Stimulated activated CD8-positive, alpha-beta memory T cell treated with anti-CD3 and anti-CD28 coated beads, Interleukin-15, amount 100 ng/mL, for 48 hours (primary cell): Measurements from ENCODE around the gene ULK4.
"Not testable (repeated sequence)": the region's sequence is repeated elsewhere in the genome, so short reads cannot be mapped to it uniquely, and the experiment has no call there.

Source experiments
- DNase-seq, 2 donors: peaks; one replicate each; pipeline ENCODE4 v3.0.0-alpha.2; 2020; ENCODE audit warnings: low read depth in 2 of 2

The ULK4 gene

GRCh38 chr3:41768363-41768762 lies 193.5 kb downstream of the ULK4 start:
- DNase-seq, result no peak

- not testable (repeated sequence) for DNase-seq
Observed at GRCh38 chr3:41762867-41763266, 199.0 kb downstream of the ULK4 start.

GRCh38 chr3:41753651-41754050 lies 208.3 kb downstream of the ULK4 start:
- DNase-seq, result no peak

GRCh38 chr3:41751597-41751996 lies 210.3 kb downstream of the ULK4 start:
- DNase-seq, result no peak

- DNase-seq, result no peak
Observed at GRCh38 chr3:41749988-41750387, 211.9 kb downstream of the ULK4 start.

- no peak for DNase-seq
Observed at GRCh38 chr3:41746215-41746614, 215.7 kb downstream of the ULK4 start.

- no peak for DNase-seq
Observed at GRCh38 chr3:41742121-41742520, 219.8 kb downstream of the ULK4 start.

GRCh38 chr3:41740374-41740886 lies 221.5 kb downstream of the ULK4 start:
- no peak for DNase-seq

- no peak for DNase-seq
Observed at GRCh38 chr3:41726891-41727290, 235.0 kb downstream of the ULK4 start.

- no peak for DNase-seq
Observed at GRCh38 chr3:41717641-41718040, 244.3 kb downstream of the ULK4 start.

GRCh38 chr3:41716471-41716870 lies 245.4 kb downstream of the ULK4 start:
- no peak for DNase-seq

GRCh38 chr3:41715376-41715775 lies 246.5 kb downstream of the ULK4 start:
- DNase-seq, result no peak

GRCh38 chr3:41711651-41712050 lies 250.3 kb downstream of the ULK4 start:
- no peak for DNase-seq

GRCh38 chr3:41710646-41711388 lies 251.1 kb downstream of the ULK4 start:
- DNase-seq, result no peak

- not testable (repeated sequence) for DNase-seq
Observed at GRCh38 chr3:41709213-41709612, 252.7 kb downstream of the ULK4 start.

- DNase-seq, result no peak
Observed at GRCh38 chr3:41708176-41708575, 253.7 kb downstream of the ULK4 start.

- no peak for DNase-seq
Observed at GRCh38 chr3:41705893-41706292, 256.0 kb downstream of the ULK4 start.

- DNase-seq, result no peak
Observed at GRCh38 chr3:41701191-41701698, 260.7 kb downstream of the ULK4 start.

- DNase-seq, result no peak
Observed at GRCh38 chr3:41700155-41700554, 261.7 kb downstream of the ULK4 start.

- no peak for DNase-seq
Observed at GRCh38 chr3:41698898-41699297, 263.0 kb downstream of the ULK4 start.

- DNase-seq, result no peak
Observed at GRCh38 chr3:41697702-41698101, 264.2 kb downstream of the ULK4 start.

GRCh38 chr3:41695806-41696205 lies 266.1 kb downstream of the ULK4 start:
- not testable (repeated sequence) for DNase-seq

GRCh38 chr3:41693799-41694198 lies 268.1 kb downstream of the ULK4 start:
- DNase-seq, result no peak
